Dedifferentiated amniotic fluid mesenchymal stem cell (primary cell): Measurements from ENCODE around the gene MTHFS.
"Not testable (repeated sequence)": the region's sequence is repeated elsewhere in the genome, so short reads cannot be mapped to it uniquely, and the experiment has no call there.

Experiments used
- DNase-seq: peaks from one replicate; pipeline ENCODE4 v3.0.0-alpha.2; 2016; ENCODE audit errors: extremely low spot score

The MTHFS gene

DNA sequence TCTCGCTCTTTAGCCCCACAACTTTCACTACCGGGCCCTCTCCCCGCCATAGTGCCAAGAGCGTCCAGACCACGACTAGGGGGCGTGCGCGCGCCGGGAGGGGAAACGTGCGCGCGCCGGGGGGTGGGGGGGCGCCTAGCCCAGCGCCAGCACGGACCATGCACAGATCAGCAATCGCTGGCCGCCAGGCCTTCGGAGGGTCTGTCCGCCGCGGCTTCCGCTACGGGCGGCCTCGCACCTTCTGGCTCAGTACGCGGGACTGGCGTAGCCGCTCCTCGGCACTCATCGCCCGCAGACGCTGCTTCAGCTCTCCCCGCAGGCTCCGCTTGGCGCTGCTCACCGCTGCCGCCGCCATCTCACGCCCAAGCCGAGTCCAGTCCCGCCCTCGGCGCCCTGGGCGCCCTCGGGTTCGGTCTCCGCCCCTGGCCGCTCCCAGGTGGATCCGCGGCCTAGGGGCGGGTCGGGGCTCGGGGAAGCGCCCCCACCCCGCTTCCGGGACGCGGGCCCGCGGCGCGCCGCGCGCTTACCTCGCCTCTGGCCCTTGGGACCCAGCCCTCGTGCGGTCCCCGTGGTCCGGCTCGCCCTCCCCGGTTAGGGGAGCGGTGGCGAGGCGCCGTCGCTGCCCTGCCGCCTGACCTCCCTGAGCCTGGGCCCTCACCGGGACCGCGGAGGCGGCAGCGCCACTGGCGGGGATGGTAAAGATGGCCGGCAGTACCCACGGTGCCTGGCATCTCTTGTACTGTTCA lies at the start of gene MTHFS:
TSS of gene MTHFS (minus strand) at position 381 of the 746 bp plus-strand sequence. CDS start at position 355, 26 bp downstream.
- peak; percentile 53 for DNase-seq

DNA sequence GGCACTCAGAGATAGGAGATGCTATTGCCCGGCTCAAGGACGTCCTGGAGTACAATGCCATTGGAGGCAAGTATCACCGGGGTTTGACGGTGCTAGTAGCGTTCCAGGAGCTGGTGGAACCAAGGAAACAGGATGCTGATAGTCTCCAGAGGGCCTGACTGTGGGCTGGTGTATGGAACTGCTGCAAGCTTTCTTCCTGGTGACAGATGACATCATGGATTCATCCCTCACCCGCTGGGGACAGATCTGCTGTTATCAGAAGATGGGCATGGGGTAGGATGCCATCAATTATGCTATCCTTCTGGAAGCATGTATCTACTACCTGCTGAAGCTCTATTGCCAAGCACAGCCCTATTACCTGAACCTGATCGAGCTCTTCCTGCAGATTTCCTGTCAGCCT lies 47.8 kb upstream of the MTHFS start:
- no peak for DNase-seq

DNA sequence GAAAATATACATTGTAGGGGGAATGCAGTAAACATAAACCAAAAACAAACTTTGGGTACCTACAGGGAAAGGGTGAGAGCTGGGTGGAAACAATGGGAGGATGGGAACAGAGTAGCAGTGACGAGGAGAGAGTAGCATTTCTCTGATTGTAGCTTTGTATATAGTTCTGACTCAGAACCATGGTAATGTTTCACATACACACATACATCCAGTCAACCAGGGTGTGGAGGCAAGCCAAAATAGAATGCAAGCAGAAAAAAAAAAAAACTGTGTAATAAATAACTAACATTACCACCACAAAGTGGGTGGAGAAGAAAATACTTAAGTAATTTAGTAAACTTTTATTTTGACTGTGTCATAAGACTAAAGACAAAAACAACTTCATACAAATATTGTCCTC lies 47.0 kb upstream of the MTHFS start:
- DNase-seq, result no peak

DNA sequence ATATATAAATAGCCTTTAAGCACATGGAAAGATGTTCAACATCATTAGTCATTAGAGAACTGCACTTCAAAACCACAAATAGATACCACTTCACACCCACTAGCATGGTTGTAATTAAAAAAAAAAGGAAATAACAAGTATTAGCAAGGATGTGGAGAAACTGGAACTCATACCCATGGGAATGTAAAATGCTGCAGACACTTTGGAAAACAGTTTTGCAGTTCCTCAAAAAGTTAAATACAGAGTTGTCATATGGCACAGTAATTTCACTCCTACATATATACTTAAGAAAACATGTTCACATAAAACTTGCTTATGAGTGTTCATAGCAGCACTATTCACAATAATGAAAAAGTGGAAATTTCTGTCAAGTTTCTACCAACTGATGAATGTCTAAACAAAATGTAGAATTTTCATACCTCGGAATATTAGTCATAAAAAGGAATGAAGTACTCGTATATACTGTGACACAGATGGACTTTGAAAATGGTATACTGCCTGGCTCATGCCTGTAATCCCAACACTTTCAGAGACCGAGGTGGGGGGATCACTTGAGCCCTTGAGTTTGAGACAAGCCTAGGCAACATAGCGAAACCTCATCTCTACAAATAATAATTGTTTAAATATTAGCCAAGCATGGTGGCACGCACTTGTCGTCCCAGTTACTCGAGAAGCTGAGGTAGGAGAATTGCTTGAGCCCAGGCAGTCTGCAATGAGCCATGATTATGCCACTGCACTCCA lies 46.1 kb upstream of the MTHFS start:
- no peak for DNase-seq

DNA sequence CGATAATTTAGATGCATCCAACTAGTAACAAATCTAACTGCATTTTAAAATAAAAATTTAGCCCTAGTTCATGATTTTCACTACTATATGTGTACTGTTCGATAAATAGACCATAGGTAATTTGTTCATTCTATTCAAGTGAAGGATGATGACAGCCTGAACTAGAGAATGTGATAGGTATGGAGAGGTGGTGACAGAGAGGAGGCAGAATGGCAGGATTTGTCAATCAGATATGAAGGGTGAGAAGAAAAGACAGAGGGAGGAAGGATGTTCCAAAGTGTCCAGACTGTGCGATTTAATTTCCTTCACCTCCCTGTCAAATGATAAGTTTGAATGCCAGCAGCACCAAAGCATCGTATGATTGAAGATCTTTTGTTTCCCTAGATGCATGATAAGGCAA lies 42.6 kb upstream of the MTHFS start:
- no peak for DNase-seq

DNA sequence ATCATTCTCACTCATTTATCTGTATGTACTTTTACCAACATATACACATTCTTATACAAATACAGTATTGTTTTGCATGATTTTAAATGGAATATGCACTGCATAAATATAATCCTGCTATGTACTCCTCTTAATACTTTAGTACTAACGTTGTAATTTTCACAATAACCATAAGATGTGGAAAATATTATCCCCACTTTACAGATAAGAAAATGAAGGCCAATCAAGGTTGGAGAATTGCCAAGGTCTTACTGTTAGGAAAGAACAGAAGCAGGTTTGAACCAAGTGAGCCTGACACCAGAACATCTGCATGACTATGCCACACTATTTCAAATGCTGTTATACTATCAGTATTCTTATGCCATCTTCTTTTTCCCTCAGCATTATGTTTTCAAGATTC lies 41.3 kb upstream of the MTHFS start:
- DNase-seq, result no peak

DNA sequence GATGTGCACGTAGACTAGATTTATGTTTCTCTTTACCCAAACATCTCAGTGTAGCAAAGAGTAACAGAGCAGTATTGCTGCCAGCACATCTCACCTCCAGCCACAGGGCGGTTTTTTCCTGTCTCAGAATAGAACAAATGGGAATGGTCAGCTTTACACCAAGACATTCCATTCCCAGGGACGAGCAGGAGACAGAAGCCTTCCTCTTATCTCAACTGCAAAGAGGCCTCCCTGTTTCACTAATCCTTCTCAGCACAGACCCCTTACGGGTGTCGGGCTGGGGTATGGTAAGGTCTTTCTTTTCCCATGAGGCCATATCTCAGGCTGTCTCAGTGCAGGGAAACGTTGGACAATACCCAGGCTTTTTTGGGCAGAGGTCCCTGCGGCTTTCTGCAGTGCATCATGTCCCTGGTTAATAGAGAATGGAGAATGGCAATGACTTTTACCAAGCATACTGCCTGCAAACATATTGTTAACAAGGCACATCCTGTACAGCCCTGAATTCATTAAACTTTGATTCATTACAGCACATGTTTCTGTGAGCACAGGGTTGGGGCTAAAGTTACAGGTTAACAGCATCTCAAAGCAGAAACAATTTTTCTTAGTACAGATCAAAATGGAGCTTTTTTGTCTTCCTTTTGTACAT lies 38.9 kb upstream of the MTHFS start:
- DNase-seq, result not testable (repeated sequence)

DNA sequence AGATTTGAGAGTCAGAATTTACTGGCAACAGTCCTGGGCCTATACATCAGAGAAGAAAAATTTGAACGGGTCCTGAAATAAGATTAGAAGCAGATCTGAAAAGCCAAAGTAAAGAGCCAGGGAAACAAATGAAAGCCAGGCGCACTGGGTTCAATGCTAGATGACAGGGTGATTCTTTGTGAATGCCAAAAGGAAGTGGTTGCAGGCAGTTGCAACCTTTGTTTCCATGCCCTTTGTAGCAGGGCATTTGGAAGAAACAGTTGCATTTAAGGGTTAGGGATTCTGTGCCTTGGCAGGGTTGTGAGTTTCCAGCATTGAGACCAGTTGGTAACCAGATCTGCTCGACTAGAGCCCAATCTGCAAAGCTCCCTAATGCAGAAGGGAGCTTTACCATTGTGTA lies 36.4 kb upstream of the MTHFS start:
- DNase-seq, result no peak

DNA sequence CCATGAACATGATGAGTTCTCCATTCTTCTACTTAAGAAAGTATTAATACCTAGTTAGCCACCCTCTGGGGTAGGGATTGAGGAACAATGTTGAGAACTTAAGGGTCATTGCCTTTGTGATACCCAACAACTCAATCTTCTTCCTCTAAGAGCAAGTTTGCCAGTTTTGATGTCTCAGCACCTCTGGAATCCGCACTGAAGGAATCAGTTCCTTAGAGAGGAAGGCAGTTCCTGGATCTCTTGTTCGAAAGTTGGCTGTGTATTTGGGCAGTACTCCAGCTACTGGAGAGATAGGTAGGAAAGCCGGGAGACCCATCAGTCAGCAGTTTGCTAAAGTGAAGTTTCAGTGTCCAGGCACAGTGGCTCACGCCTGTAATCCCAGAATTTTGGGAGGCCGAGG lies 35.6 kb upstream of the MTHFS start:
- no peak for DNase-seq

DNA sequence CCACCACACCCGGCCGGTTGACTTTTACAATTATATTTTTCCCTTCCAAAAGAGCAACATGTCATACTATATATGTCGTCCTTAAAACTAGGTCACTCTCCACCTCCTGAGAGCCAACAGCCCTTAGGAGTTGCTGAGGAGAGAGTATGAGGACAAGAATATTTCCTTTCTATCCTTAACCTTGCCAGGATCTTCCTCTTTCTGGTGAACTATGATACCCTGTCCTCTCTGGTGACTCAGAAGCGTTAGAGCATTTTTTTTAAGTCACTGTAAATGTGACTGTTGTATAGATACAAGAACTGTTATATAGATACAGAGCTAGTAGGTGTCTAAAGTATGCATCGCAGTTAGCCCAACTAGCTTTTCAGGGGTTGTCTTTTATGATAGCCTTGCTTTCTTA lies 33.7 kb upstream of the MTHFS start:
- DNase-seq, result no peak

DNA sequence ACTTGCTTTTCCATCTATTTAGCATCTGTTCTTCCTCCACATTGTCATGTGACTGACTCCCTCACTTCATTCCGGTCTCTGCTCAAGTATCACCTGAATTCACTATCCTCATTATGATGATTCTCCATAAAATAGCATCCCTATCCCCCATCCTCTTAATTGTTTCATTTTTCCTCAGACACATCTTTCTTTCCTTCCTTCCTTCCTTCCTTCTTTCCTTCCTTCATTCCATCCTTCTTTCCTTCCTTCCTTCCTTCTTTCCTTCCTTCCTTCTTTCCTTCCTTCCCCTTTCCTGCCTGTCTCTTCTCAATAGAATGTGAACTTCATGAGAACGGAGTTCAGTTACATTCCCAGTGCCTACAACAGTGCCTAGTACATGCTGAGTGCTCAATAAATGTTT lies 32.6 kb upstream of the MTHFS start:
- DNase-seq, result no peak

DNA sequence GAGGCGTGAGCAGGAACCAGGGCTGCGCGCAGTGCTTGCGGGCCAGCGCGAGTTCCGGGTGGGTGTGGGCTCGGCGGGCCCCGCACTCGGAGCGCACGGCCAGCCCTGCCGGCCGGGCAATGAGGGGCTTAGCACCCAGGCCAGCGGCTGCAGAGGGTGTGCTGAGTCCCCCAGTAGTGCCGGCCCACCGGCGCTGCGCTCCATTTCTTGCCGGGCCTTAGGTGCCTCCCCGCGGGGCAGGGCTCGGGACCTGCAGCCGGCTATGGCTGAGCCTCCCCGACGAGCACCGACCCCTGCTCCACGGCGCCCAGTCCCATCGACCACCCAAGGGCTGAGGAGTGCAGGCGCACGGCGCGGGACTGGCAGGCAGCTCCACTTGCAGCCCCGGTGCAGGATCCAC lies 29.3 kb upstream of the MTHFS start:
- not testable (repeated sequence) for DNase-seq

DNA sequence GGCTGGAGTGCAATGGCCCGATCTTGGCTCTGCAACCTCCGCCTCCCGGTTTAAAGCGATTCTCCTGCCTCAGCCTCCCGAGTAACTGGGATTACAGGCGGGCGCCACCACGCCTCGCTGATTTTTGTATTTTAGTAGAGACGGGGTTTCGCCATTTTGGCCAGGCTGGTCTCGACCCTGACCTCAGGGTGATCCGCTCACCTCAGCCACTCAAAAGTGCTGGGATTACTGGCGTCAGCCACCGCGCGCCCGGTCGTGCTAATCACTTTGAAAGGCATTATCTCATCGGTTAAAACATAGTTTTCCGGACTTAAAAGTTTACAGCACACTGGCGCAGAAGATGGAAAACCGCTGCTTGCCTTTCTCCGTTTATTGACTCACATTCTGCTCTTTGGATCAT lies 27.6 kb upstream of the MTHFS start:
- DNase-seq, result no peak

DNA sequence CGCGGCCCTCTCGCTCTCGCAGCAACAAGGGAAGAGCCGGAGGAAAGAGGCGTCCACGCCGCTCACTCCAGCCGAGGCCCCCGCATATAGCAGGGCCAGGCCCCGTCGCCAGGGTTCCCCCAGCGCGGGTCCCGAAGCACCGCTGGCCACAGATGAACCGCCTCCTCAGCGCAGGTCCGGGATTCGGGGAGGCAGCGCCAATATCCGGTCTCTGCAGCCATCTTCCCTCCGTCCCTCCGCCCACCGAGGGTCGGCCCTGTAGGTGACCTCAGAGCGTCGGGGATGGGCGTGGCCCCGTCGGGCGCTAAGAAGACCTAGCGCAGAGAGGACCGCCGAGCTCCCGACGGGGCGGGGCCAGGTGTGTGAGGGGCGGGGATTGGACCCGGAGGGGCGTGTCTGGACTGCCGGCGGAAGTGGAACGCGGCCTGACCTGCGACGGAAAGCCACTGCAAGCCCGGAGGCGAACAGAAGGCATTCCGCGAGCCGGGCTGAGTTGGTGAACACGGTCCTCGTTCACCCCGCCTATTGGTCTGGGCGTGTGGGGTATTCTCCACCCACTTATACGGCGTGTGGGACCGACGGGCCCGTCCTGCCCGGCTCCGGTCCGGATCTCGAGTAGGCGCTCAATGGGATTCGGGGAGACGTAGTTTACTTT lies 26.8 kb upstream of the MTHFS start:
- DNase-seq, result peak; percentile 78

DNA sequence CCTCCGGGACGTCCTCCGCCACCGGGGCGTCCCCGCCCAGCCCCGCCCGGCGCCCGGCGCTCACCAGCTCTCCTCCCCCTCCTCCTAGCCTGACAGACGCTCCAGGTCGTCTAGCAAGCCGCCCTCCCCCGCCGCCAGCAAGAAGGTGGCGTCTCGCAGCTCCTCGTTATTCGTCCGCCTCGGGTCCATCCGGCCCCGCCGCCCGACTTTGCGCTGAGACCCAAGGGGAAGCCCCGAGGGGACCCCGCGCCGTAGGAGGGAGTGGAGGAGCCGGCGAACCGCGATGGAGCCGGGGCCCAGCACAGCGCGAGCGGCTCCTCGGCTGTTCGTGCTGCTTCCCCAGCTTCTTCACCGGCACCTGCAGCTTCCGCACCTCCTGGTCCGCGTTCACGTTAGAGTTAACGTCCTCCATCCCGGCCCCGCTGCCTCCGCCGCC lies 26.3 kb upstream of the MTHFS start:
- peak; percentile 24 for DNase-seq

DNA sequence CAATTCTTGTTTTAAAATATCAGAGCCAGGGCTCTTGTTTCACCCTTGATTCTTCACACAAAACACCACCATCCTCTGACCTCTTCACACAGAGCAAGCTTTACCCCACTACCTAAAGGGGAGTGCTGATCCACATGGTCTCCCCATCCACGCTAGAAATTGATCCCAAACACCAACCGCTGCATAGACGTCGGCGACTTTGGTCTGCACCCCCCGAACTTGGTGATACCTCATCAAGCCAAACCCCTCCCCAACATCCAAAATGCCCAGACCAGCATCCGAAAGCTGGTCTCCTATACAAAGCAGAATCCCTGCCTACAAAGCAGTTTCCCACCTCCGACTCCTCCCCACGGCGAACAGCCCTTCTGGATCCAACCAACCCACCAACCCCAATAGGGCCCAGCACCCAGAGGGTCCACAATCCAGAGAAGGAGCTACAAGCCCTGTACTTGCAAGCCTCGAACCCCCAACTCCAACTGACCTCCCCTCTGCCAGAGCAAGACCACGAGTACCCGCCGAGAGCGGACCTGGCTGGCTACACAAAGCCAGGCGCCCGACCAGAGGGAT lies 25.8 kb upstream of the MTHFS start:
- DNase-seq, result no peak

DNA sequence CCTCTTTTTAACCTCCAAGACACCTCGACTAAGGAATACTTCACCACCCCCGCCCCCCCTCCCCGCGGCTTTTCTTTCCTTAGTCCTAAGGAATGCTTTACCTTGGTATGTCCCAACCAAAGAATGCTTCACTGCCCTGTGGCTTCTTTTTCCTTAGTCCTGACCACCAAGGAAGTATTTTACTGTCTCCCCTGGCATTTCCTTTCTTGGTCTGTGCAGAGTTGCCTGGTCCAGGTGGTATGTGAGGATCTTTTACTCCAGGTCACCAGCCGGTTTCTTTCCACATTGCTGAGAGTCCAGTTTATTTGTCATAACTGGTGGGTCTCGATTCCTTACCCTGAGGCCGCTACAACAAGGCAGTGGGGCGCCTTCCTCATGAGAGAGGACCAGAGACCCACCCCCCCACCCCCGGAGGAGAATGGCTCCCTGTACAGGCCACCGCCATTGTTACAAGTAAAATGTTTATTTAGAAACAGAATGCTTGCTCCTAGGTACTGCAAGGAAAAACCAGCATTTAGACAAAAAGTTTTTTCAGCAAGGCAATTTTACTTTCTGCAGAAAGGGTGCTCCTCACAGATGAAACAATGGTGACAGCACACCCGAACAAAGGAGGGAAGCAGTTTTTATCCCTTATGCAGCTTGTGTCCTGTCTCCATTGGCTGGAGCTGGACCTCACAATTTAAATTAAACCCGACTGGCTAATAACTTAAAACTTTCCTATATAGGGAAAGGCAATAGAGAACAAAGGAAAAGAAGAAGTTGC lies 23.1 kb upstream of the MTHFS start:
- DNase-seq, result no peak

DNA sequence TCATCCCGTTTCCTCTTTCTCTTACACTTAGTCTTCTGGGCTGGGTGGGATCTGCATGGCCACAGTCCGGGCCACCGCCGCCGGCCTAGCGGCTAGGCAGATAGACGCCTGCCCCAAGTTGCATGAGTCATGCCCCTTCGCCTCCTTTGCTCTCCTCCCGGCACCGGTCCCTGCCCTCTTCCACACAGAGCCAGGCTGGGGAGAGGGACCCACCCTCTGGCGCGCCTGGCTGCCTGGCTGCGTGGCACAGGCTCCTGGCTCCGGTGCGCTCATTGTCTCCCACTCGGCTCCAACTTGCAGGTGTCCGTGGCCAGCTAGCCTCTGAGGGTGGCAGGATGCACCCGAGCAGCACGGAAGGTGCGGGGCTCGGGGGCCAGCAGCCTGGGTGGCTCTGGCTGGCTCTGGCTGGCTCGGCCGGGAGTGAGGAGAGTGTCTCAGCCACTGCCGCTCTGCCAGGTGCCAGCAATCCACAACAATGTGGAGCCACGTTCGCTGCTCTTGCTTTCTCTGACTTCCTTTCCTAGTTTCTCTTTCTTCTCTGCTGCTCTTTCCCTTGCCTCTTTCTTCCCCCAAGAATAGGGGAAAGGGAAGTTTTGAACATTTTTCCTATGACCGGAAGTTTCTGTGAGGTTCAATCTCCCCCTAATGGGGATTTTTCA lies 22.4 kb upstream of the MTHFS start:
- DNase-seq, result no peak

DNA sequence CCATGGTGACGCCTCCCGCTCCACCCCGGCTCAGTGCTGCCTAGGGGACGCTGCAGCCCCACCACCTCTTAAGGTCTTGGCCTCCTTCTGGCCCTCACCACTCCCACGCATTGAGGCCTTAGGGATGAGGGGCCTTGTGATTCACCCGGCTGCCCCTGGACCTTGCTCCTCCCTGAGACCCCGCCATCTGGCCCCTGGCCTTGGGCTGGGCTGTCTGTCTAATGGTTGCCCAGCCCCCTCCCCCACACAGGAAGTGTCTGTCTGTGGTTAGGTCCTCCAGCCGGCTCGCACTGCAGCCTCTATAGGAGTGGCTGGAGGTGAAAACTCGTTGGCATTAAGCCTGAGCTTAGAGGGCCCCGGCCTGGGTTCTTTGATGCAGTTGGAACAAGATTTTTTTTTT lies 21.5 kb upstream of the MTHFS start:
- no peak for DNase-seq

DNA sequence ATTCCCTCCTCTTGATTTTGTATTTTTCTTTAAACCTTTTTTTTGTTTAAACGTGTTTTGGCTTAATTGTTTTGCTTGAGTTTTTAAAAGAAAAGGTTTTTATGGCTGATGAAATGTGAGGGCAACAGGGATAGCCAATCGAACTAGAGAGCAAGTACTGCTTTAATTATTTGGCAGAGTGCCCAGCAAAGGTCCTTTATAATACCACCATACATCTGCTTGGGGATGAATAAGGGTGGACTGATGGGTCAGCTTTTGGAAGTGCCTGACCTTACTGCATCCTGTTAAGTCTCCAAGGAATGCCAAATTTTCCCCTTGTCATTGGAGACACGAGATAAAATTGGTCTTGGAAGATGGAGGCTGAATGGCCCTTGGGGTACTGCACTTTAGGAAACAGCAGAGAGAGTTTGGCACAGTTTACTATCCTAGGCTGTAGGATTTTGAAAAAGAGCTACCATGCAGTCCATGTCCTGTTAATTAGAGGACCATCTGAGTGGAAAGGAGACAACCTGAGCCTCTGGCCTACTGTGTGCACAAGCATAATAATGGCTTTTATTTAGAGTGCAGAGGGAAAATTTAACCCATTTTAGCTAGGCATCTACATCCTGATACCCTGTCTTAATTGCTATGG lies 19.8 kb upstream of the MTHFS start:
- no peak for DNase-seq
